SU-DHL-6 (cell line): Measurements from ENCODE around the gene ZNF304.

Source experiments
- EZH2phosphoT487 ChIP-seq: fragments of 200-600 bp; sonication (generic), shearing (Covaris generic); conservative IDR thresholded peaks from 2 replicates; pipeline ENCODE4 v1.6.1; 2018; ENCODE audit warnings: mild to moderate bottlenecking, antibody characterized with exemption, low read length, moderate library complexity, mixed read lengths
- TF ChIP-seq, protein P1 (sequence below): fragments of 200-600 bp; sonication (generic); IDR thresholded peaks from one replicate; pipeline ENCODE4 v1.5.1; 2017; ENCODE audit warnings: antibody characterized with exemption, mild to moderate bottlenecking, low read length, moderate library complexity; ENCODE audit not compliant: insufficient read depth, poor library complexity, severe bottlenecking

GRCh38 chr19:57357406-57357805 lies 6.3 kb downstream of the ZNF304 start:
- TF ChIP-seq, protein P1, sequence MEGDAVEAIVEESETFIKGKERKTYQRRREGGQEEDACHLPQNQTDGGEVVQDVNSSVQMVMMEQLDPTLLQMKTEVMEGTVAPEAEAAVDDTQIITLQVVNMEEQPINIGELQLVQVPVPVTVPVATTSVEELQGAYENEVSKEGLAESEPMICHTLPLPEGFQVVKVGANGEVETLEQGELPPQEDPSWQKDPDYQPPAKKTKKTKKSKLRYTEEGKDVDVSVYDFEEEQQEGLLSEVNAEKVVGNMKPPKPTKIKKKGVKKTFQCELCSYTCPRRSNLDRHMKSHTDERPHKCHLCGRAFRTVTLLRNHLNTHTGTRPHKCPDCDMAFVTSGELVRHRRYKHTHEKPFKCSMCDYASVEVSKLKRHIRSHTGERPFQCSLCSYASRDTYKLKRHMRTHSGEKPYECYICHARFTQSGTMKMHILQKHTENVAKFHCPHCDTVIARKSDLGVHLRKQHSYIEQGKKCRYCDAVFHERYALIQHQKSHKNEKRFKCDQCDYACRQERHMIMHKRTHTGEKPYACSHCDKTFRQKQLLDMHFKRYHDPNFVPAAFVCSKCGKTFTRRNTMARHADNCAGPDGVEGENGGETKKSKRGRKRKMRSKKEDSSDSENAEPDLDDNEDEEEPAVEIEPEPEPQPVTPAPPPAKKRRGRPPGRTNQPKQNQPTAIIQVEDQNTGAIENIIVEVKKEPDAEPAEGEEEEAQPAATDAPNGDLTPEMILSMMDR, result no peak
- TF ChIP-seq EZH2phosphoT487, result no peak
